ENCODE results near the gene PARP1. TPM values are rescaled to one million over a fixed set of nuclear protein-coding genes. Genes with fewer than 3 reads are reported as not detected.

The PARP1 gene
- total and polyA plus RNA-seq, 7 donors = 16.4 to 168 (median 107) TPM

DNA sequence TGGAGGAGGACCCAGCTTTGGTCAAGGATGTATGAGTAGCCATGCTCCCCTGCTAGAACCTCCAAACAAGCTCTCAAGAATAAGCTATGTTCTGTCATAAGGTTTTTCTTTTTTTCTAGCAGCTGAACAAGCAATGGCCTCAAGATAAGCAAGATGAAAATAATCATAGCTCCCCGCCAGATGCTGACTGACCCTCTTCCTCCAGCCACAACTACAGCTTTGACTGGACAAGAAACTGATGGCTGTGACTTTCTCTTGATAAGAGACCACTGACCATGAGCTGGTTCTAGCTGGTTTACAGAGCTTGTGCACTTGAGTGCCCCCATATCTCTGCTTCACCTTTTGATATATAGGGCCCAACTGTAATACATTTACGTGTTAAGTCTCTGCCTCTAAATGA lies 38.2 kb upstream of the PARP1 start:
- no peak overlapping the region for H3K27ac ChIP-seq
- no peaks in the 10 kb centered on the region for H3K36me3 ChIP-seq
- H3K9me3 ChIP-seq = no peaks in the 10 kb centered on the region
- no peak overlapping the region for H3K4me3 ChIP-seq
- WGBS, 2 donors = 94 to 96% methylated on average over 2 of the region's 2 CpGs
- no peaks in the 10 kb centered on the region for H3K27me3 ChIP-seq
- no peak for DNase-seq
- intact Hi-C loops (cut with DNase I) = no loop called here
- TF ChIP-seq POLR2A (IDR thresholded peaks at IDR 0.05) (no peak), POLR2AphosphoS5 (IDR thresholded peaks at IDR 0.05) (no peak), EP300 (IDR thresholded peaks at IDR 0.05) (no peak)
- TF ChIP-seq, protein P1, sequence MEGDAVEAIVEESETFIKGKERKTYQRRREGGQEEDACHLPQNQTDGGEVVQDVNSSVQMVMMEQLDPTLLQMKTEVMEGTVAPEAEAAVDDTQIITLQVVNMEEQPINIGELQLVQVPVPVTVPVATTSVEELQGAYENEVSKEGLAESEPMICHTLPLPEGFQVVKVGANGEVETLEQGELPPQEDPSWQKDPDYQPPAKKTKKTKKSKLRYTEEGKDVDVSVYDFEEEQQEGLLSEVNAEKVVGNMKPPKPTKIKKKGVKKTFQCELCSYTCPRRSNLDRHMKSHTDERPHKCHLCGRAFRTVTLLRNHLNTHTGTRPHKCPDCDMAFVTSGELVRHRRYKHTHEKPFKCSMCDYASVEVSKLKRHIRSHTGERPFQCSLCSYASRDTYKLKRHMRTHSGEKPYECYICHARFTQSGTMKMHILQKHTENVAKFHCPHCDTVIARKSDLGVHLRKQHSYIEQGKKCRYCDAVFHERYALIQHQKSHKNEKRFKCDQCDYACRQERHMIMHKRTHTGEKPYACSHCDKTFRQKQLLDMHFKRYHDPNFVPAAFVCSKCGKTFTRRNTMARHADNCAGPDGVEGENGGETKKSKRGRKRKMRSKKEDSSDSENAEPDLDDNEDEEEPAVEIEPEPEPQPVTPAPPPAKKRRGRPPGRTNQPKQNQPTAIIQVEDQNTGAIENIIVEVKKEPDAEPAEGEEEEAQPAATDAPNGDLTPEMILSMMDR (IDR thresholded peaks at IDR 0.05) = no peak
- H3K4me1 ChIP-seq = no peaks in the 10 kb centered on the region

GRCh38 chr1:226444901-226445300 lies 37.0 kb upstream of the PARP1 start:
- 53 to 77% methylated on average over 2 of the region's 2 CpGs for WGBS, 2 donors
- TF ChIP-seq, protein P1 (IDR thresholded peaks at IDR 0.05) = no peak
- TF ChIP-seq POLR2A (IDR thresholded peaks at IDR 0.05) = no peak
- TF ChIP-seq POLR2AphosphoS5 (IDR thresholded peaks at IDR 0.05) = no peak
- TF ChIP-seq EP300 (IDR thresholded peaks at IDR 0.05) = no peak
- DNase-seq = no peak

DNA sequence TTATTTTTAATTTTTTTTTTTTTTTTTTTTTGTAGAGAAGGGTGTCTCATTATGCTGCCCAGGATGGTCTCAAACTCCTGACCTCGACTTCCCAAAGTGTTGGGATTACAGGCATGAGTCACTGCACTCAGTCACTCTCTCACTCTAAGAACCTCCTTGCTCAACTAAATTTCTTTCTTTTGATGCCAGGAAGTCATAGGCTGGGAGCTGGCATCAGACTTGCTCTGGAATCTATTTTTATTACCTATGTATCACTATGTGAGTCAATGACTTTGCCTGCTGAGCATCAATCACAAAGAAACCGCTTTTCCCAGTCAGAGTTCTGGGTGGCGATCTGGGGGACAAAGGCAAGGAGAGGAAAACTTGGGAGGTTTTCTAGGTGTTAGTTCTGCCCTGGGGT lies 35.5 kb upstream of the PARP1 start:
- no peak for DNase-seq
- intact Hi-C loops (cut with DNase I) = no loop called here
- Histone ChIP-seq H3K27ac (no peak overlapping the region), H3K4me3 (no peak overlapping the region), H3K9me3 (no peaks in the 10 kb centered on the region), H3K36me3 (no peaks in the 10 kb centered on the region), H3K4me1 (no peaks in the 10 kb centered on the region), H3K27me3 (no peaks in the 10 kb centered on the region)
- no peak for TF ChIP-seq EP300 (IDR thresholded peaks at IDR 0.05)
- TF ChIP-seq POLR2AphosphoS5 (IDR thresholded peaks at IDR 0.05) = no peak
- TF ChIP-seq, protein P1 (IDR thresholded peaks at IDR 0.05) = no peak
- WGBS, 2 donors = 85 to 89% methylated on average over 3 of the region's 3 CpGs

More at GRCh38 chr1:226444901-226445300, 37.0 kb upstream of the PARP1 start:
- Histone ChIP-seq H3K27me3 (no peaks in the 10 kb centered on the region), H3K4me3 (no peak overlapping the region), H3K4me1 (no peaks in the 10 kb centered on the region), H3K9me3 (no peaks in the 10 kb centered on the region), H3K27ac (no peak overlapping the region), H3K36me3 (no peaks in the 10 kb centered on the region)
- intact Hi-C loops (cut with DNase I) = no loop called here

GRCh38 chr1:226443033-226443432 lies 35.1 kb upstream of the PARP1 start:
- Histone ChIP-seq H3K4me3 (no peak overlapping the region), H3K27ac (no peak overlapping the region), H3K4me1 (no peaks in the 10 kb centered on the region), H3K27me3 (no peaks in the 10 kb centered on the region), H3K36me3 (no peaks in the 10 kb centered on the region), H3K9me3 (no peaks in the 10 kb centered on the region)
- intact Hi-C loops (cut with DNase I) = no loop called here
- TF ChIP-seq POLR2AphosphoS5 (IDR thresholded peaks at IDR 0.05) (no peak), POLR2A (IDR thresholded peaks at IDR 0.05) (no peak), EP300 (IDR thresholded peaks at IDR 0.05) (no peak)
- TF ChIP-seq, protein P1 (IDR thresholded peaks at IDR 0.05) = no peak
- 94 to 95% methylated on average over 6 of the region's 6 CpGs for WGBS, 2 donors
- DNase-seq = no peak

DNA sequence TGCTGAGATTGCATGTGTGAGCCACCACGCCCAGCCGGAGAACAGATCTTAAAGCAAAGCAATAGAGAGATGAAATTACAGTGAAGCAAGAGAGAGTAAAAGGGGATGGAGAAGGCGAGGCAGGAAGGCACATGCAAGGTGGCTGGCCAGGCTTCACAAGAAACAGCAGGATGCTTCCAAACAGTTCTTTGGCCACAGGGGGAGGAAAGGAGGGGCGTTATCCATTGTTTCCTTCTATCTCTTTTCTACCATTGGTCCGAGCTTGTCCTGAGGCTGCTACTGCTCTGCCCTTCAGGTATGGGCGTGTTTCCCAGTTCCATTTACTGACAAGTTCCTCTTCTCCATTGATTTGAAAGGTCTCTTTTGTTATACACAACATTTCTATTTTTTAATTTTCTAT lies 33.7 kb upstream of the PARP1 start:
- TF ChIP-seq POLR2AphosphoS5 (IDR thresholded peaks at IDR 0.05) (no peak), POLR2A (IDR thresholded peaks at IDR 0.05) (no peak), EP300 (IDR thresholded peaks at IDR 0.05) (no peak)
- H3K4me1 ChIP-seq = no peaks in the 10 kb centered on the region
- no peaks in the 10 kb centered on the region for H3K36me3 ChIP-seq
- no peak for DNase-seq
- H3K27me3 ChIP-seq = no peaks in the 10 kb centered on the region
- WGBS, 2 donors = 91 to 92% methylated on average over 6 of the region's 6 CpGs
- intact Hi-C loops (cut with DNase I) = no loop called here
- no peak overlapping the region for H3K4me3 ChIP-seq
- no peaks in the 10 kb centered on the region for H3K9me3 ChIP-seq
- no peak overlapping the region for H3K27ac ChIP-seq

Measured in sigmoid colon (tissue), 7 donors.